Urothelium cell line (cell line): ENCODE measurements around the gene TPM1.
"Not testable (repeated sequence)": the region's sequence is repeated elsewhere in the genome, so short reads cannot be mapped to it uniquely, and the experiment has no call there.

ENCODE experiments used
- DNase-seq: peaks from one replicate; pipeline ENCODE4 v3.0.0; 2011; ENCODE audit warnings: low spot score, mixed read lengths
- FAIRE-seq: peaks from 2 replicates; lab custom pipeline; 2011; peaks lifted over from hg19 to GRCh38; lab: Jason Lieb, UNC

TPM1 gene

GRCh38 chr15:63041974-63042876 lies at the start of gene TPM1:
TSS of gene TPM1 (plus strand) at chr15:63042747. CDS start at chr15:63042830, 83 bp downstream.
- FAIRE-seq (peak; percentile 80), DNase-seq (peak; percentile 94)

- DNase-seq, result no peak
- no peak for FAIRE-seq
Measured at GRCh38 chr15:62993066-62993465, 49.5 kb upstream of the TPM1 start.

DNA sequence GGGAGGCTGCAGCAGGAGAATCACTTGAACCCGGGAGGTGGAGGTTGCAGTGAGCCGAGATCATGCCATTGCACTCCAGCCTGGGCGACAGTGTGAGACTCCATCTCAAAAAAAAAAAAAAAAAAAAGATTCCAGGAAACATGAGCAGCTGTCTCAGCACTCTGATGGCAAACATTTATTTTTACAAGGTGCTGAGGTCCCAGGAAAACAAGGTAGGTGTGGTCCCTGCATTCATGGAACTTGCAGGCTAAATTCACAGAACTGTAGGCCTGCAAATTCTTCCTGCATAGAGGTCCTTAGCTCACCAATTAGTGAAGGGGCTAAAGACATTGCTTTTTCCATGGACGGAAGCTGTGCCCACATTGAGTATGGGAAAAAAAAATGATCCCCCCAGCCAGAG lies 48.9 kb upstream of the TPM1 start:
- DNase-seq, result not testable (repeated sequence)

GRCh38 chr15:62994439-62994838 lies 48.1 kb upstream of the TPM1 start:
- no peak for DNase-seq
- no peak for FAIRE-seq

More for the DNA sequence above, 48.9 kb upstream of the TPM1 start:
- not testable (repeated sequence) for FAIRE-seq

GRCh38 chr15:62994975-62995681 lies 47.4 kb upstream of the TPM1 start:
- FAIRE-seq (peak; percentile 85), DNase-seq (no peak)

- FAIRE-seq (no peak), DNase-seq (no peak)
Measured at GRCh38 chr15:62997441-62997840, 45.1 kb upstream of the TPM1 start.

GRCh38 chr15:62998262-62998890 lies 44.2 kb upstream of the TPM1 start:
- no peak for DNase-seq
- FAIRE-seq, result no peak

- FAIRE-seq (no peak), DNase-seq (no peak)
Measured at GRCh38 chr15:62999178-62999577, 43.4 kb upstream of the TPM1 start.

DNA sequence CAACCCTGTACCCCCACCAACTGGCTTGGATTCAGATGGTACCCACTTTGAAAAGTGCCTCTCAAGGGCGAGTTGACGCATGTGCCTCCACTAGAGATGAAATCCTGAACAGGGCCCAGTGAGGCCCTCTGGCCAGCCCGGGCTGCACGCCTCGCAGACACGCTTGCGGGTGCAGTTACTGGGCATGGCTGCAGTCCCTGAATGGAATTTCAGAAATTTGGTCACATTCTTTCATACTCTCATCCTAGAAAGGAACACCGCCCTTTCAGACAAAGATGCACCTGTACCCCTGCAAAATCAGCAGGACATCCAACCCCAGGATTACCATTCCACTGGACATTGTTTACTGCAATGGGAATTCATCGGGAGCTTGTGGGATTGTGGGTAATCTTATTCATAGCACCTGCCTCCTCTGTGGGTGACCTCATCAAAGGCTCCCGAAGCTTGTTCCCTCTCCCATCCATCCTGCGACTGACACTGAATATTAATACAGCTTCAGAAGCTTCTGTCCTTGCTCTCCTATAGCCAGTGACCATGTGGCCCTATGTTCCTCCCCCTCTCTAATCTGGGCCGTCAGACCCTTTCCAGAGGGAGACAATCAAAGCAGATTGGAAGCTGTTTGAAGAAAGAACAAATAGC lies 42.5 kb upstream of the TPM1 start:
- FAIRE-seq, result peak; percentile 71
- peak; percentile 82 for DNase-seq

DNA sequence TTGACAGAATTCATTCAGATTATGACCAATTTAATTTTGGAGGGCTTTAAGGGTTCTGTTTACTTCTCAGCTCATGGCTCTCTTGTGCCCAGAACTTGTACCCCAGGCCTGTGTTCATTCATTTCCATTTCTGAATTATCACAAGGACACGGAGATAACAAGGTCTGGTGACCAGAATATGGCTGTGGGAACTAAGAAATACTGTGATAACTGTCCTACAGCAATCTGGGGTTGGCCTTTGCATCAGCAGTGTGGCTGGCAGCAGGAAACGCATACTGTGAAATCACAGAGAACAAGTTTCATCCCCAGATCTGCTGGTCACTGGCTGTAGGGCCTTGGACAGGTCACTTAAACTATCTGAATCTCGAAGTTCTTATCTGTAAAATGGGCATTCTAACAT lies 41.8 kb upstream of the TPM1 start:
- FAIRE-seq, result peak; percentile 37

GRCh38 chr15:63004211-63004610 lies 38.3 kb upstream of the TPM1 start:
- FAIRE-seq (no peak), DNase-seq (no peak)

More for the DNA sequence above, 41.8 kb upstream of the TPM1 start:
- DNase-seq, result no peak

DNA sequence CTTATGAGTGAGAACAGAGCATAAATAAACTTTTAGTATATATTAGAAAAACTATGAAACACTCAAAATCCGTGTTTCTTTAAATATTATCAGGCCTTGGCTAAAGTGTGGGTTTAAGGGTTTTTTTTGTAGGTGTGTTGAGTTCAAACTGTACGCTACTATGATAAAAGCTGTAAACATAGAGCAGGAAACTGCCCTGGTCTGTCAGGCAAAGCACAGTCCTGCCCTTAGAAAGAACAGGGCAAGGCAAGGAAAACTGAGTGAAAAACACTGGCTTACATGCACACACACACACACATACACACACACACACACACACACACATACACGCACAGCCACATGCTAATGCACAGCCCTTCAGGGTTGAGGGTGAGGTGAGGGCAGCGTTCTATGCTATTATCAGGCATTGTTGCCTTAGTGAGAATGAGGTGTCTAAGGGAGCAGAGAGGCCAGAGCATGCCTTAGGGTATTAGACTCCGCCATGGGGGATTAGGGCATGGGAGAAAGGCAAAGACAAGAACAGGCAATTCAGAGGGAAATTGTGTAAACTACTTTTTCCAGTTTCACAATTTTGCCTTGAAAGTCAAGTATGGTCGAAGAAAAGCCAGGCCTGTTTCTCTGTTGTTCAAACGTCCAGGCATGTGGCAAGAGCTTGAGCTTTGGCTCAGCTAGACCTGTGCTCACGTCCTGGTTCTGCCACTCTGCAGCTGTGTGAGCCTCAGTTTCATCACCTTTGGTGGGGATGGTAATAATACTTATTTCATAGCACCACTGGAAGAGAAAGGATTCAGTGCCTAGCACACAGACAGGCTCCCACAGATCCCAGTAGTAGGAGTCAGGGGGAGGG lies 36.3 kb upstream of the TPM1 start:
- FAIRE-seq, result peak; percentile 87
- no peak for DNase-seq

DNA sequence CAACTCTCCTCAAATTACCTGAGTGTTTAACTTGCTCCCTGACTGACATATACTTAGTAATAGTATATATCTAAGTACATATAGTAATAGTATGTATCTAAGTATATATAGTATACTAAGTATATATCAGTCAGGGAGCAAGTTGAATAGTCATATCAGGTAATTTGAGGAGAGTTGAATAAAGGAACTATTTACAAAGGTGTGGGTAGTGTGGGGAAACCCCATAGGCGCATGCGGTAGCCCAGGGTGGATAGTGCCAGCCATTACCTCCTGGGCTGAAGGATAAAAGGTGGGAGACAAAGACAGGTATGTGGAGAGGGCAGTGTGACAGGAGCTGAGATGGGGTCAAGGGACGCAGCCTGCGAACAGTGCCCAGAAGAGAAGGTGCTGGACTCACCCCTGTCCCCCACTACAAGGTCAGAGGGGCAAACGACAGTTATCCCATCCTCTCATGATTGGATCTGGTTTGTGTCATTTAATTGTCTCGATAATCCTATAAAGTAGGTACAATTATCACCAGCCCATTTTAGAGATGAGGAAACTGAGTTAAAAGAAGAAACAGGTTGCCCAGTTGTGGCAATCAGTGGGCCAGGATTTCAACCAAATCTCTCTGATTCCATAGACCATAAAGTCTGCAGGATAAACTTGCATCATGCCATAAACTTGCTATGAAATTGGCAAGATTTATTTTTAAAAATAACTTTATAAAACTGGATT lies 34.1 kb upstream of the TPM1 start:
- peak; percentile 70 for FAIRE-seq

DNA sequence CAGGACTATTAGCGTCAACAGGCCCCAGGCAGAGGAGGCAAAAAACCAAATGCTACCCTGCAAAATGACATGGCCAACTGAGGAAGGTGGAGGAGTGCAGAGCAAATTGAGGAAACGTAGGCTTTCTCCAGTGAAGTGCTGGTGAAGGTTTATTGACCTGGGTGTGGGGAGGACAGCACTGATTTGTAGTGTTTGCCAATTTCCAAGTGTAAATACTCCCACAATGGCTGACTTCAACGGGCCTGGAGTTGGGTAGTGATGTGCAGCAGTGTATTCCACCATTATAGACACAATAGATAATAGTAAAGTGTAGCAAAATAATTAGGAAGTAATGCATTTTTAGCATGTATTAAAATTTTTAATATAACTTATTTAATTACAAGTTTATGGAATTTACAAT lies 32.2 kb upstream of the TPM1 start:
- no peak for DNase-seq
- no peak for FAIRE-seq

More for the DNA sequence above, 34.1 kb upstream of the TPM1 start:
- DNase-seq, result no peak

GRCh38 chr15:63010920-63011693 lies 31.4 kb upstream of the TPM1 start:
- FAIRE-seq (no peak), DNase-seq (no peak)

- no peak for FAIRE-seq
- DNase-seq, result no peak
Measured at GRCh38 chr15:63012444-63012843, 30.1 kb upstream of the TPM1 start.

GRCh38 chr15:63013052-63013808 lies 29.3 kb upstream of the TPM1 start:
- peak; percentile 30 for FAIRE-seq
- DNase-seq, result peak; percentile 58

GRCh38 chr15:63014578-63014977 lies 28.0 kb upstream of the TPM1 start:
- no peak for FAIRE-seq
- DNase-seq, result no peak
